B cell (primary cell): ENCODE data around the gene TMEM151A. TPM values are rescaled to one million over a fixed set of nuclear protein-coding genes. Genes with fewer than 3 reads are reported as not detected.
A peak's percentile ranks its signal among the peaks of the same experiment; 100 is the strongest.

Experiments
- ATAC-seq: fragments of 200-7000 bp; cut with Tn5 transposase; one replicate; pipeline ENCODE4 v1.10.0; 2021; ENCODE audit warnings: low read depth, mild to moderate bottlenecking, moderate number of reproducible peaks, moderate library complexity
- CTCF ChIA-PET: fragments of 350-600 bp; sonication (Branson Sonifier 250); formaldehyde crosslinking; loops from one replicate; lab custom pipeline; 2021; ENCODE audit warnings: antibody characterized with exemption, inconsistent platforms; lab: Charles Lee
- POLR2A ChIA-PET: fragments of 350-600 bp; sonication (Branson Sonifier 250); formaldehyde crosslinking; loops from one replicate; lab custom pipeline; 2021; ENCODE audit warnings: antibody characterized with exemption; lab: Charles Lee
- DNase-seq: peaks from one replicate; pipeline ENCODE4 v3.0.0; 2013
- H2AFZ ChIP-seq: 2 replicates; pipeline ENCODE4 v1.6.1; 2012; ENCODE audit warnings: mild to moderate bottlenecking, low read depth, low read length; ENCODE audit not compliant: insufficient read depth, poor library complexity, severe bottlenecking
- H3K27ac ChIP-seq, 2 donors: 1 replicate in 1 of 2; 2 replicates in 1 of 2; pipeline ENCODE4 v1.5.1; 2012 to 2013; ENCODE audit warnings: low read length in 2 of 2, mild to moderate bottlenecking in 2 of 2, moderate library complexity in 1 of 2
- H3K27me3 ChIP-seq, 4 experiments: fragments of 200-600 bp in 1 of 4; sonication (generic) in 1 of 4; replicated peaks in 1 of 4; 1 replicate in 2 of 4; 2 replicates in 2 of 4; pipeline versions ENCODE4 v1.6.1 to v1.7.0; 2013 to 2016; ENCODE audit warnings: low read length in 3 of 4, mild to moderate bottlenecking in 2 of 4, mixed read lengths in 1 of 4, moderate library complexity in 1 of 4; ENCODE audit not compliant: insufficient read depth in 4 of 4, control insufficient read depth in 3 of 4; ENCODE audit errors: control extremely low read depth in 1 of 4
- H3K36me3 ChIP-seq, 2 experiments: replicated peaks in 1 of 2; 1 replicate in 1 of 2; 2 replicates in 1 of 2; pipeline versions ENCODE4 v1.6.1 to v1.7.1; 2013; ENCODE audit warnings: low read length in 1 of 2; ENCODE audit not compliant: insufficient read depth in 2 of 2, control insufficient read depth in 1 of 2; ENCODE audit errors: control extremely low read depth in 1 of 2, extremely low read depth in 1 of 2
- H3K4me1 ChIP-seq, 2 donors: fragments of 200-600 bp in 1 of 2; sonication (generic) in 1 of 2; 1 replicate in 1 of 2; 2 replicates in 1 of 2; pipeline versions ENCODE4 v1.5.1 to v1.6.1; 2013 to 2017; ENCODE audit warnings: low read length in 2 of 2; ENCODE audit not compliant: control insufficient read depth in 2 of 2, insufficient read depth in 2 of 2
- H3K4me2 ChIP-seq: replicated peaks from 2 replicates; pipeline ENCODE3; 2012; ENCODE audit warnings: mild to moderate bottlenecking, low read depth, low read length; ENCODE audit not compliant: poor library complexity, severe bottlenecking
- H3K4me3 ChIP-seq, 5 experiments: fragments of 200-600 bp in 1 of 5; sonication (generic) in 1 of 5; 1 replicate in 3 of 5; 2 replicates in 2 of 5; pipeline versions ENCODE4 v1.5.1 to v1.7.0; 2011 to 2016; ENCODE audit warnings: low read length in 4 of 5, mild to moderate bottlenecking in 4 of 5, low read depth in 2 of 5, control low read depth in 1 of 5, moderate library complexity in 1 of 5; ENCODE audit not compliant: insufficient read depth in 1 of 5; ENCODE audit errors: control extremely low read depth in 1 of 5, extremely low read depth in 1 of 5
- H3K79me2 ChIP-seq: fragments of 200-600 bp; sonication (generic); one replicate; pipeline ENCODE4 v1.6.0; 2016; ENCODE audit warnings: low read length; ENCODE audit not compliant: control insufficient read depth, insufficient read depth
- H3K9ac ChIP-seq: fragments of 200-600 bp; sonication (generic); 2 replicates; pipeline ENCODE4 v1.6.1; 2017; ENCODE audit warnings: mild to moderate bottlenecking, low read length, moderate library complexity
- H3K9me3 ChIP-seq, 3 donors: one replicate each; pipeline versions ENCODE4 v1.6.1 to v1.7.1; 2013; ENCODE audit warnings: low read length in 2 of 3; ENCODE audit not compliant: control insufficient read depth in 2 of 3, insufficient read depth in 1 of 3; ENCODE audit errors: control extremely low read depth in 1 of 3
- H4K20me1 ChIP-seq: 2 replicates; pipeline ENCODE4 v1.6.0; 2012; ENCODE audit warnings: mild to moderate bottlenecking, low read length; ENCODE audit not compliant: insufficient read depth, control insufficient read depth, poor library complexity, severe bottlenecking
- H3K27ac Mint-ChIP-seq: one replicate; pipeline ENCODE4 v1.8.0; 2021; ENCODE audit warnings: mixed read lengths
- H3K27me3 Mint-ChIP-seq: one replicate; pipeline ENCODE4 v1.8.0; 2021; ENCODE audit warnings: mixed read lengths
- H3K4me1 Mint-ChIP-seq: one replicate; pipeline ENCODE4 v1.8.0; 2021; ENCODE audit warnings: mixed read lengths
- H3K4me3 Mint-ChIP-seq: one replicate; pipeline ENCODE4 v1.8.0; 2021; ENCODE audit warnings: mixed read lengths
- H3K9me3 Mint-ChIP-seq: one replicate; pipeline ENCODE4 v1.8.0; 2022; ENCODE audit warnings: mixed read lengths; ENCODE audit not compliant: insufficient read depth
- EZH2 ChIP-seq: IDR thresholded peaks from 2 replicates; pipeline ENCODE4 v1.6.1; 2012; ENCODE audit warnings: borderline replicate concordance, low read depth, mild to moderate bottlenecking, moderate library complexity, low read length; ENCODE audit not compliant: insufficient read depth, poor library complexity, severe bottlenecking
- WGBS: methylation state at CpG from one replicate; pipeline ENCODE4 v1.1.5; 2013; ENCODE audit warnings: missing lambda C conversion rate; ENCODE audit not compliant: insufficient coverage; 5-methylcytosine and 5-hydroxymethylcytosine counted together
- intact Hi-C: fragments of 100-400 bp; cut with micrococcal nuclease; formaldehyde crosslinking; loops from one replicate; pipeline ENCODE4 v1.10.0; 2022
- polyA minus RNA-seq: library from RNA; depleted of rRNA, polyadenylated mRNA; stranded (reverse); fragments of >200 nt; gene quantifications from 2 replicates; pipeline ENCODE4 v1.2.3, GENCODE V29; 2012
- polyA plus RNA-seq: library from polyadenylated mRNA; depleted of rRNA; stranded (reverse); fragments of >200 nt; gene quantifications from 2 replicates; pipeline ENCODE4 v1.2.3, GENCODE V29; 2012
- total RNA-seq, 2 donors: library from RNA; stranded (reverse); fragments of 120-200 nt in 1 of 2; gene quantifications; 1 replicate in 1 of 2; 2 replicates in 1 of 2; pipeline versions ENCODE4 v1.2.3 to v1.2.4, GENCODE V29; 2013 to 2022
- TF ChIP-seq, protein P1 (sequence below): fragments of 200-600 bp; IDR thresholded peaks from one replicate; pipeline ENCODE4 v1.8.0; 2022; ENCODE audit warnings: antibody characterized with exemption, mild to moderate bottlenecking

Gene TMEM151A
- total RNA-seq = 0.17 TPM in 1 of 2 replicates, not detected in the other
- 0.02 TPM for total RNA-seq (2013)
- polyA plus RNA-seq = 1.1 and 1.5 TPM in 2 replicates
- 0.94 and 1.1 TPM in 2 replicates for polyA minus RNA-seq

DNA sequence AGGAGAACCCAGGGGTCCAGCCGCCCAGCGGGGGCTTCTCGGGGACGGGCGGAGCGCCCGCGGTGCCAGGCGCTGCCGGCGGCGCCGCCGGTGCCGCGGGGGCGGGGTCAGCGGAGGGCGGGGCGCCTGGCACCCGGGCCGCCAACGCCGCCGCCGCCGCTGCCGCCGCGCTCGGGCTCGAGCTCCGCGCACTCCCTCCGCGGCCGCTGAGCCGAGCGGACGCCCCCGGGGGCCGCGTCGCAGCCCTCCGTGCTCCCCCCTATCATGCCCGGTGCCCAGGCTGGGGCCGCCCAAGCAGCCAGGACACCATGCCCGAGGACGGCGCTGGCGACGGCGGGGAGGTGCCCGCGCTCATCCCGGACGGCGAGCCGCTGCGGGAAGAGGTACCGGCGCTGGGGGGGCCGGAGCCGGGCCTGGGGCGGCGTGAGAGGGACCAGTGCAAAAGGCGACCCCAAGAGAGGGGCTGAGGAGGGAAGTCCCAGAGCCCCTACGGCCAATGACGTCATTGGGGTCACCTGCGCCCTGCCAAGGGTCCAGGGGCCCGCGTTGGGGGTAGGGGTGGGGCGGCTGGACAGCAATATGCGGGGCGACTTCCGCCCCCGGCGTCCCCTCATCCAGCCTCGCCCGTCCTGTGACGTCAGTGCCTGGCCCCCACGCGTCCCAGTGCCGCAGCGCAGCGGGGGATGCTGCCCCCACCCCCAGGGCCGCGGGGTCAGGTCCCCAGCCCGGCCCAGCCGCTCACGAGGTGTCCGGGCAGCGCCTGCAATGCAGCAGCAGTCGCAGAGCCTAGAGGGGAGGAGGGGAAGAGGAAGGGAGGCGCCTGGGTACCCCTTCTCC is at the start of gene TMEM151A:
TMEM151A (plus strand) TSS at position 189 of the 837 bp plus-strand sequence; CDS start at position 309, 120 bp downstream.
- H3K27ac ChIP-seq = no peak within 1 kb of the TSS
- ATAC-seq = no peak
- peaks cover 34 to 39% of the 10 kb centered on the region in 2 donors for H3K4me1 ChIP-seq
- H3K4me3 ChIP-seq = peak within 1 kb of the TSS in 3 of 5 experiments; percentile 50 to 55 (median 53)
- peaks cover 19% of the 10 kb centered on the region for H3K79me2 ChIP-seq
- TF ChIP-seq, protein P1, sequence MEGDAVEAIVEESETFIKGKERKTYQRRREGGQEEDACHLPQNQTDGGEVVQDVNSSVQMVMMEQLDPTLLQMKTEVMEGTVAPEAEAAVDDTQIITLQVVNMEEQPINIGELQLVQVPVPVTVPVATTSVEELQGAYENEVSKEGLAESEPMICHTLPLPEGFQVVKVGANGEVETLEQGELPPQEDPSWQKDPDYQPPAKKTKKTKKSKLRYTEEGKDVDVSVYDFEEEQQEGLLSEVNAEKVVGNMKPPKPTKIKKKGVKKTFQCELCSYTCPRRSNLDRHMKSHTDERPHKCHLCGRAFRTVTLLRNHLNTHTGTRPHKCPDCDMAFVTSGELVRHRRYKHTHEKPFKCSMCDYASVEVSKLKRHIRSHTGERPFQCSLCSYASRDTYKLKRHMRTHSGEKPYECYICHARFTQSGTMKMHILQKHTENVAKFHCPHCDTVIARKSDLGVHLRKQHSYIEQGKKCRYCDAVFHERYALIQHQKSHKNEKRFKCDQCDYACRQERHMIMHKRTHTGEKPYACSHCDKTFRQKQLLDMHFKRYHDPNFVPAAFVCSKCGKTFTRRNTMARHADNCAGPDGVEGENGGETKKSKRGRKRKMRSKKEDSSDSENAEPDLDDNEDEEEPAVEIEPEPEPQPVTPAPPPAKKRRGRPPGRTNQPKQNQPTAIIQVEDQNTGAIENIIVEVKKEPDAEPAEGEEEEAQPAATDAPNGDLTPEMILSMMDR = no peak
- no peak for TF ChIP-seq EZH2
- H4K20me1 ChIP-seq = peaks cover 12% of the 10 kb centered on the region
- peaks cover 2 to 33% (median 15%) of the 10 kb centered on the region in 4 experiments for H3K27me3 ChIP-seq
- WGBS = 3% methylated on average over 95 of the region's 95 CpGs
- peak within 1 kb of the TSS; percentile 96 for H3K4me2 ChIP-seq
- intact Hi-C loops = no loop called here
- no peaks in the 10 kb centered on the region for H3K36me3 ChIP-seq
- peak; percentile 62 for DNase-seq
- Mint-ChIP-seq H3K9me3 (no peaks in the 10 kb centered on the region), H3K27ac (no peak within 1 kb of the TSS), H3K4me3 (peak within 1 kb of the TSS; percentile 95), H3K4me1 (peaks cover 34% of the 10 kb centered on the region), H3K27me3 (peaks cover 18% of the 10 kb centered on the region)
- POLR2A ChIA-PET = no interaction called here
- CTCF ChIA-PET = interaction anchor here (1.2 to 1.5 kb wide), 4 partner anchors 9 to 94 kb away, joined by 4 to 5 read pairs (median 4); no protein-coding TSS in a partner anchor
- peak within 1 kb of the TSS; percentile 71 for H2AFZ ChIP-seq
- peak within 1 kb of the TSS; percentile 58 for H3K9ac ChIP-seq
- H3K9me3 ChIP-seq = peaks cover 0 to 4% (median 0%) of the 10 kb centered on the region in 3 donors
